Stimulated activated CD4-positive, alpha-beta T cell treated with anti-CD3 and anti-CD28 coated beads, Interleukin-4, amount 100 ng/mL, for 4 hours (primary cell): Measurements from ENCODE around the gene OR5C1.
"Not testable (repeated sequence)": the region's sequence is repeated elsewhere in the genome, so short reads cannot be mapped to it uniquely, and the experiment has no call there.

Source experiments
- DNase-seq, 2 experiments: peaks; one replicate each; pipeline ENCODE4 v3.0.0-alpha.2; 2020

OR5C1 gene

GRCh38 chr9:122788831-122789230, at the start of gene OR5C1:
Gene OR5C1 (plus strand): TSS chr9:122788933. CDS start chr9:122788933, 0 bp downstream.
- no peak for DNase-seq

GRCh38 chr9:122742003-122742402, 46.7 kb upstream of the OR5C1 start, which contains the start of gene OR1L6:
Gene OR1L6 (plus strand): TSS chr9:122742303. CDS start chr9:122749848, 7,545 bp downstream.
- no peak for DNase-seq

GRCh38 chr9:122754825-122755224, 33.9 kb upstream of the OR5C1 start:
- DNase-seq: no peak

- no peak for DNase-seq
These were observed 20.9 kb upstream of the OR5C1 start for GRCh38 chr9:122767817-122768216.

- no peak for DNase-seq
These were observed 11.7 kb upstream of the OR5C1 start for GRCh38 chr9:122777052-122777451.

- no peak for DNase-seq
These were observed 10.7 kb upstream of the OR5C1 start for GRCh38 chr9:122777935-122778627.

- no peak for DNase-seq
These were observed 9.6 kb upstream of the OR5C1 start for GRCh38 chr9:122779181-122779580.

GRCh38 chr9:122780026-122780425, 8.7 kb upstream of the OR5C1 start:
- DNase-seq: no peak

- DNase-seq: no peak
These were observed 7.1 kb upstream of the OR5C1 start for GRCh38 chr9:122781671-122782070.

GRCh38 chr9:122785269-122785668, 3.5 kb upstream of the OR5C1 start:
- no peak for DNase-seq

GRCh38 chr9:122786338-122786737, 2.4 kb upstream of the OR5C1 start:
- no peak for DNase-seq

- DNase-seq: no peak
These were observed 718 bp downstream of the OR5C1 start for GRCh38 chr9:122789256-122790046.

- DNase-seq: no peak
These were observed 3.3 kb downstream of the OR5C1 start for GRCh38 chr9:122791872-122792669.

- DNase-seq: no peak
These were observed 8.8 kb downstream of the OR5C1 start for GRCh38 chr9:122797316-122798063.

GRCh38 chr9:122800066-122801060, 11.6 kb downstream of the OR5C1 start, which contains the start of gene OR1K1:
Gene OR1K1 (plus strand): TSS chr9:122800123. CDS start chr9:122800123, 0 bp downstream.
- no peak for DNase-seq

- no peak for DNase-seq
These were observed 17.9 kb downstream of the OR5C1 start for GRCh38 chr9:122806661-122807060.

- DNase-seq: no peak
These were observed 18.7 kb downstream of the OR5C1 start for GRCh38 chr9:122807271-122807900.

- no peak for DNase-seq
These were observed 19.4 kb downstream of the OR5C1 start for GRCh38 chr9:122808141-122808540.

GRCh38 chr9:122809261-122809660, 20.5 kb downstream of the OR5C1 start:
- DNase-seq: not testable (repeated sequence)

- peak; percentile 66 for DNase-seq
These were observed 21.7 kb downstream of the OR5C1 start for GRCh38 chr9:122810306-122810946.
